Measurements from ENCODE around the gene SYT17. TPM values are rescaled to one million over a fixed set of nuclear protein-coding genes. Genes with fewer than 3 reads are reported as not detected.

SYT17 gene
- total RNA-seq, 1 experiment from 2014 or later, result 36.6 TPM

GRCh38 chr16:19239511-19240155 is 71.6 kb downstream of the SYT17 start:
- Histone ChIP-seq H2AFZ (no peak overlapping the region), H3K9me2 (ENCODE audit: insufficient read depth) (no peaks in the 10 kb centered on the region), H3K36me3 (ENCODE audit: low read depth) (peaks cover 3% of the 10 kb centered on the region; the same call in 1 of the 2 replicates), H3K4me1 (replicated peaks; ENCODE audit: insufficient read depth) (peaks cover 38% of the 10 kb centered on the region), H3K9me3 (ENCODE audit: insufficient read depth, low read depth) (0 out of 2 replicates have a peak, but pooled peaks cover 10% of the 10 kb centered on the region), H3K4me3 (no peak overlapping the region), H3K27ac (no peak overlapping the region), H3F3A (ENCODE audit: insufficient read depth, low read depth) (peaks cover 18% of the 10 kb centered on the region; the same call in 1 of the 2 replicates), H3K27me3 (ENCODE audit: insufficient read depth, low read depth) (no peaks in the 10 kb centered on the region), H3K79me2 (ENCODE audit: low read depth) (no peaks in the 10 kb centered on the region), H4K20me1 (ENCODE audit: insufficient read depth) (no peaks in the 10 kb centered on the region), H3K4me2 (no peak overlapping the region)
- TF ChIP-seq CTCF (conservative IDR thresholded peaks at IDR 0.05) (no peak), EZH2 (IDR thresholded peaks at IDR 0.05; ENCODE audit: low read depth) (no peak)
- intact Hi-C loops (cut with micrococcal nuclease; ENCODE audit: unreplicated experiment), result loop anchor here (5.0 kb wide), 2 partner anchors 43 to 138 kb away; no protein-coding TSS in a partner anchor
- no TSS peak for BruUV-seq (replicated peaks)
- CTCF ChIA-PET, result no interaction called here
- no peak for DNase-seq
- POLR2A ChIA-PET (ENCODE audit: unreplicated experiment), result no interaction called here

DNA sequence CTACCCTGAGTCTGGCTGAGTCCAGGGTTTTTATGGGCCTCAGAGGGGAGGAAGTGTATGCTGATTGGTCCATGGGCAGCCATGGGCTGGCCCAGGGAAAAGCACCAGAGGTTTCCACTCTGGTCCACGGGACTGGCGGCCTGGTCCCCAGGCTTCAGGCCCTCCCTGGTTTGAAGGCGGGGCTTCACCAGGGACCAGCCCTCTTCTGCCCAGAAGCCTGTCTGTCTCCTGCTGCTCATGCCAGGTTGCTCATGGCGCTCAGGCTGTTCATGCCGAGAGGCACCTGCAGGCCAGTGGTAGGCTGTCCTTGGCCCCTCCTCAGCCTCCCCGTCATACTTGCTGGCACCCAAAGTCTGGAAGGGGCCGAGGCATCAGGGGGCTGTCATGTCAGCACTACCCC is 72.5 kb downstream of the SYT17 start:
- TF ChIP-seq CTCF (conservative IDR thresholded peaks at IDR 0.05) (no peak), EZH2 (IDR thresholded peaks at IDR 0.05; ENCODE audit: low read depth) (no peak)
- ChIA-PET POLR2A (ENCODE audit: unreplicated experiment) (no interaction called here), CTCF (no interaction called here)
- Histone ChIP-seq H3K9me2 (ENCODE audit: insufficient read depth) (no peaks in the 10 kb centered on the region), H4K20me1 (ENCODE audit: insufficient read depth) (no peaks in the 10 kb centered on the region), H3K9me3 (ENCODE audit: insufficient read depth, low read depth) (0 out of 2 replicates have a peak, but pooled peaks cover 9% of the 10 kb centered on the region), H2AFZ (no peak overlapping the region), H3K79me2 (ENCODE audit: low read depth) (no peaks in the 10 kb centered on the region), H3K27me3 (ENCODE audit: insufficient read depth, low read depth) (no peaks in the 10 kb centered on the region), H3K4me1 (replicated peaks; ENCODE audit: insufficient read depth) (peaks cover 38% of the 10 kb centered on the region), H3K27ac (no peak overlapping the region), H3F3A (ENCODE audit: insufficient read depth, low read depth) (peaks cover 18% of the 10 kb centered on the region; the same call in 1 of the 2 replicates), H3K4me3 (no peak overlapping the region), H3K4me2 (no peak overlapping the region), H3K36me3 (ENCODE audit: low read depth) (peaks cover 1% of the 10 kb centered on the region; the same call in 1 of the 2 replicates)
- intact Hi-C loops (cut with micrococcal nuclease; ENCODE audit: unreplicated experiment), result no loop called here
- no TSS peak for BruUV-seq (replicated peaks)
- no peak for DNase-seq

DNA sequence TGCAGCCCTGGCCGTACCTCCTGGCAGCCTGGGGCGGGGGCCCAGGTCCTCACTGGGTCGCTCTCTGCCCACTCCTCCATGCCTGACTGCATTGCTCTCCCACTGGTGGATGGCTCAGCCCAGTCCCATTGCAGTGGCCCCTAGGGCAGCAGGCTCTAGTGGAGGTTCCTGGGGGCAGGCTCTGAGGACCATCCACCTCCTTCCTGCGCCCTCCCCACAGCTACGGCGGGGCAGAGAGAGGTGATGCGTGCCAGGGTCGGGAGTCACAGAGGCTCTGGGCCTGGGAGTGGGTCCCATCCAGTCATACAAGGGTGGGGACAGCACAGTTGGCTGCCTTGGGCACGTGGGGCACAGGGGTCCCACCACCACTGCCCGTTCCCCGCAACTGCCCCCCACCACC is 73.5 kb downstream of the SYT17 start:
- Histone ChIP-seq H4K20me1 (ENCODE audit: insufficient read depth) (no peaks in the 10 kb centered on the region), H3K9me3 (ENCODE audit: insufficient read depth, low read depth) (no peaks in the 10 kb centered on the region), H2AFZ (no peak overlapping the region), H3K4me1 (replicated peaks; ENCODE audit: insufficient read depth) (peaks cover 30% of the 10 kb centered on the region), H3K9me2 (ENCODE audit: insufficient read depth) (no peaks in the 10 kb centered on the region), H3F3A (ENCODE audit: insufficient read depth, low read depth) (peaks cover 12% of the 10 kb centered on the region; the same call in 1 of the 2 replicates), H3K27me3 (ENCODE audit: insufficient read depth, low read depth) (no peaks in the 10 kb centered on the region), H3K4me2 (no peak overlapping the region), H3K36me3 (ENCODE audit: low read depth) (no peaks in the 10 kb centered on the region), H3K79me2 (ENCODE audit: low read depth) (no peaks in the 10 kb centered on the region), H3K4me3 (no peak overlapping the region), H3K27ac (no peak overlapping the region)
- no TSS peak for BruUV-seq (replicated peaks)
- POLR2A ChIA-PET (ENCODE audit: unreplicated experiment), result interaction anchor here (0.6 kb wide), 1 partner anchor 15 kb away, joined by 6 read pairs; no protein-coding TSS in a partner anchor
- no peak for DNase-seq
- TF ChIP-seq EZH2 (IDR thresholded peaks at IDR 0.05; ENCODE audit: low read depth) (no peak), CTCF (conservative IDR thresholded peaks at IDR 0.05) (no peak)
- intact Hi-C loops (cut with micrococcal nuclease; ENCODE audit: unreplicated experiment), result no loop called here
- CTCF ChIA-PET, result no interaction called here

Measured in PC-9 (cell line).